ENCODE results near the gene RBM4B.

The RBM4B gene

DNA sequence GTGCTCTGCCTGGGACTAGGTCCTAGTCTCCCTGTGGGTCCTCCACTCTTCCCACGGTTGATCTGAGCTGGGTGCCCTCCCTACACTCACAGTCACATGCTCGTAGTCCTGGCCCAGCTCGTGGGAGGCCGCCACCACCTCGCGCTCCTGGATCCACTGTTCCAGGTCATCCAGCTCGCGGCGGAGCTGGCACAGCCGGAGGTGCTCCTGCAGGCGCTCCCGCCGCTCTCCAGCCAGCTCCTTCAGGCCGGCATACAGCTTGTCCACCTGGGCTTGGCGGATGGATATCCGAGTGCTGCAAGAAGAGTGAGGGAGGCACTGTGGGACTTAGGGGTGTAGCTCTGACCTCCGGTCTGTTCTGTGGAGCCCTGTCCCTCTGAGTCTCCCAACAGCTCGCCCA, 14.8 kb upstream of the RBM4B start:
- H2AFZ ChIP-seq (ENCODE audit: low read depth, low read length), result no peak overlapping the region
- H3K23ac ChIP-seq (ENCODE audit: low read length in 2 of 2), result peak overlapping the region in 1 of 2 experiments; percentile 34
- H2BK15ac ChIP-seq (ENCODE audit: low read depth, poor library complexity, severe bottlenecking), result no peak overlapping the region
- peaks cover 0 to 6% of the 10 kb centered on the region in 2 experiments for H3K27me3 ChIP-seq (ENCODE audit: control insufficient read depth in 1 of 2, insufficient read depth in 1 of 2, low read length in 2 of 2)
- H2BK5ac ChIP-seq (ENCODE audit: low read depth, low read length, poor library complexity, severe bottlenecking), result no peak overlapping the region
- H3K36me3 ChIP-seq (ENCODE audit: control insufficient read depth in 1 of 2, insufficient read depth in 2 of 2, low read depth in 1 of 2, low read length in 2 of 2), result peaks cover 0 to 92% of the 10 kb centered on the region in 2 experiments
- H3K4me1 ChIP-seq (ENCODE audit: control insufficient read depth, insufficient read depth, low read depth, low read length), result no peaks in the 10 kb centered on the region
- 89% methylated on average over 15 of the region's 18 CpGs for WGBS
- no peak overlapping the region for H4K8ac ChIP-seq (ENCODE audit: low read length)
- no peak overlapping the region for H3K18ac ChIP-seq (ENCODE audit: low read depth in 1 of 2, low read length in 2 of 2)
- no peak overlapping the region for H2AK5ac ChIP-seq (ENCODE audit: low read length, severe bottlenecking)
- DNase-seq, result no peak
- no peak overlapping the region for H4K91ac ChIP-seq (ENCODE audit: low read length)
- H3K9ac ChIP-seq (ENCODE audit: low read length), result no peak overlapping the region
- no peak overlapping the region for H2BK120ac ChIP-seq (ENCODE audit: low read depth, low read length)
- H3K9me3 ChIP-seq (ENCODE audit: control insufficient read depth, low read length), result no peaks in the 10 kb centered on the region
- no peak overlapping the region for H3K14ac ChIP-seq (ENCODE audit: low read length in 2 of 2)
- H3K79me1 ChIP-seq (replicated peaks; ENCODE audit: low read length, poor library complexity, severe bottlenecking), result peaks cover 14% of the 10 kb centered on the region
- no peak overlapping the region for H3K4ac ChIP-seq (ENCODE audit: low read depth in 1 of 2, low read length in 2 of 2)
- no peak overlapping the region for H3K4me2 ChIP-seq (ENCODE audit: low read length, poor library complexity, severe bottlenecking)
- H2BK12ac ChIP-seq (ENCODE audit: low read length in 2 of 2), result no peak overlapping the region
- H3K4me3 ChIP-seq (ENCODE audit: insufficient read depth in 1 of 2, low read depth in 1 of 2, low read length in 2 of 2), result no peak overlapping the region
- H3K27ac ChIP-seq (ENCODE audit: low read length, poor library complexity, severe bottlenecking), result no peak overlapping the region

DNA sequence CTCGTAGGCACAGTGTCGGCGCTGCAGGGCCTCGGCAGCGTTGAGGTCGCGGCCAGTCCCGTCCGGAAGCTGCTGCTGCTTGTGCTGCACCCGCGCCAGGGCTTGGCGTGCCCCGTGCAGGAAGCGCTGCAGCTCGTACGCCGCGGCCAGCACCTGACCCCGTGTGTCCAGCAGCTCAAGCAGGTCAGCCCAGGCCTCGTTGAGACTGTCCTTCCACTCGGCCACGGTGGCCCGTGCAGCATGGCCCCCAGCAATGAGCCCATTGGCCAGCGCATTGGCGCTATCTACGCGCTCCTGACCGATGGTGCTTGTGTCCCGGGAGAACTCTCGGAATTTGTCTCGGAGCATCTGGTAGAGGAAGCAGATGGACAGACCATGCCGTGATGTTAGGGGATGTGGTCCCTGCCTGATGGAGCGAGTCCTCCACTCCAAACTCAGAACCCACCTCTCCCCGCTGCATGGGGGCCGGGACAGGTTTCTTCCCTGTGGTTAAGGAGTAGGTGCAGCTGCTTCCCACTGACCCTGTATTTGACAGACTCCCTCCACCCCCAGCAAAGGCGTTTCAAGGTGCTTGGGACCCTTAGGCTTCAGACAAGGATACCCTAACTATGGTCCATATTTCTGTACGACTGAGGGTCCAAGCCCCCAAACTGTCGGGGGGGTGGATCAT, 13.8 kb upstream of the RBM4B start:
- H3K9me3 ChIP-seq (ENCODE audit: control insufficient read depth, low read length), result no peaks in the 10 kb centered on the region
- H3K4me2 ChIP-seq (ENCODE audit: low read length, poor library complexity, severe bottlenecking), result no peak overlapping the region
- H2BK15ac ChIP-seq (ENCODE audit: low read depth, poor library complexity, severe bottlenecking), result no peak overlapping the region
- H3K36me3 ChIP-seq (ENCODE audit: control insufficient read depth in 1 of 2, insufficient read depth in 2 of 2, low read depth in 1 of 2, low read length in 2 of 2), result peaks cover 0 to 92% of the 10 kb centered on the region in 2 experiments
- no peak overlapping the region for H3K23ac ChIP-seq (ENCODE audit: low read length in 2 of 2)
- peaks cover 12% of the 10 kb centered on the region for H3K79me1 ChIP-seq (replicated peaks; ENCODE audit: low read length, poor library complexity, severe bottlenecking)
- no peak overlapping the region for H3K18ac ChIP-seq (ENCODE audit: low read depth in 1 of 2, low read length in 2 of 2)
- H2AK5ac ChIP-seq (ENCODE audit: low read length, severe bottlenecking), result no peak overlapping the region
- H2BK120ac ChIP-seq (ENCODE audit: low read depth, low read length), result no peak overlapping the region
- H3K4me1 ChIP-seq (ENCODE audit: control insufficient read depth, insufficient read depth, low read depth, low read length), result no peaks in the 10 kb centered on the region
- H3K27me3 ChIP-seq (ENCODE audit: control insufficient read depth in 1 of 2, insufficient read depth in 1 of 2, low read length in 2 of 2), result peaks cover 0 to 10% of the 10 kb centered on the region in 2 experiments
- no peak overlapping the region for H3K4ac ChIP-seq (ENCODE audit: low read depth in 1 of 2, low read length in 2 of 2)
- H2BK12ac ChIP-seq (ENCODE audit: low read length in 2 of 2), result no peak overlapping the region
- no peak overlapping the region for H3K9ac ChIP-seq (ENCODE audit: low read length)
- no peak overlapping the region for H4K91ac ChIP-seq (ENCODE audit: low read length)
- H3K14ac ChIP-seq (ENCODE audit: low read length in 2 of 2), result no peak overlapping the region
- DNase-seq, result no peak
- H3K27ac ChIP-seq (ENCODE audit: low read length, poor library complexity, severe bottlenecking), result no peak overlapping the region
- no peak overlapping the region for H4K8ac ChIP-seq (ENCODE audit: low read length)
- no peak overlapping the region for H2AFZ ChIP-seq (ENCODE audit: low read depth, low read length)
- no peak overlapping the region for H3K4me3 ChIP-seq (ENCODE audit: insufficient read depth in 1 of 2, low read depth in 1 of 2, low read length in 2 of 2)
- 94% methylated on average over 37 of the region's 38 CpGs for WGBS
- H2BK5ac ChIP-seq (ENCODE audit: low read depth, low read length, poor library complexity, severe bottlenecking), result no peak overlapping the region

DNA sequence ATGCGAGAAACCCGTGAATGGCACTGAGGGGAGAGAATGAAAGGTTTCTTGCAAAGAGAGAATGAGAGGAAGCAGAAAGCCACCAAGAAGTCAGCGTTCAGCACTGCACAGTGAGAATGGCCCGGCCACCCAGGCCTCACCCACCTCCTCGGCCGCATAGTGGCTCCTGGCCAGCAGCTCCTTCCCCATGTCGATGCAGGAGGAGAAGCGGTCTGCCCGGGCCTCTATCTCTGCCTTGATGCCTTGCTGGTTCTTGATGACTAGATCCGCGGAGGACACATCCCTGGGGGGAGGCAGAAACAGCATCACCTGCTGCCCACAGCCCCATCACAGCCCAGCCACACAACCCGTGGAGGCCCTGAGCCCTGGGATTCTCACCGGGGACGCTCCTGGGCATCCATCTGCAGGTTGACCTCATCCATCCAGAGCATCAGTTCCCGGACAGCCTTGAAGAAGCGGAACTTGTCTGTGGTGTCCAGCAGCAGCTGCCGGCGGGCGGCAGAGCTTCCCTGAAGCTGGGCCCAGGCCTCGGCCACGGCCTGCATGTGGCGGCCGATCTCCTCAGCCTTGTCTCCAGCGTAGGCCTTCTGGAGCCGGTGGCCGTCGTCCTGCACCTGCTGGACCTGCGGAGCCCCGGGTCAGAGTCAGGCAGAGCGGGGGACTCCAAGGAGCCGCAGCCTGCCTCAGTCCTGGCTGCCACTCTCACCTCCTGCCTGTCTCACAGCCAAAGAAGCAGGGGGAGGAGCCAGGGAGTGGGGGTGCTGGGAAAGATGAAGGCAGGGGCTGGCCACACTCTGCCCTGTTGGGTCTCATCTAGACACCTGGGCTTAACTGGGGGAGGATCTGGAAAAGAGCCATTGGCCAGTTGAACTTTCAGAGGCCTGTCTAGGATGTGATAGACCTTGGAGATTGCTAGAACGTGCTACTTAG, 12.2 kb upstream of the RBM4B start:
- Histone ChIP-seq H2BK5ac (ENCODE audit: low read depth, low read length, poor library complexity, severe bottlenecking) (no peak overlapping the region), H3K27me3 (ENCODE audit: control insufficient read depth in 1 of 2, insufficient read depth in 1 of 2, low read length in 2 of 2) (peaks cover 0 to 10% of the 10 kb centered on the region in 2 experiments), H2AFZ (ENCODE audit: low read depth, low read length) (no peak overlapping the region), H4K91ac (ENCODE audit: low read length) (no peak overlapping the region), H2AK5ac (ENCODE audit: low read length, severe bottlenecking) (no peak overlapping the region), H2BK12ac (ENCODE audit: low read length in 2 of 2) (no peak overlapping the region), H3K4me2 (ENCODE audit: low read length, poor library complexity, severe bottlenecking) (no peak overlapping the region), H4K8ac (ENCODE audit: low read length) (no peak overlapping the region), H3K4ac (ENCODE audit: low read depth in 1 of 2, low read length in 2 of 2) (no peak overlapping the region), H2BK15ac (ENCODE audit: low read depth, poor library complexity, severe bottlenecking) (no peak overlapping the region), H3K79me1 (replicated peaks; ENCODE audit: low read length, poor library complexity, severe bottlenecking) (peaks cover 12% of the 10 kb centered on the region), H3K18ac (ENCODE audit: low read depth in 1 of 2, low read length in 2 of 2) (no peak overlapping the region), H3K36me3 (ENCODE audit: control insufficient read depth in 1 of 2, insufficient read depth in 2 of 2, low read depth in 1 of 2, low read length in 2 of 2) (peaks cover 0 to 94% of the 10 kb centered on the region in 2 experiments), H3K9ac (ENCODE audit: low read length) (no peak overlapping the region), H3K4me1 (ENCODE audit: control insufficient read depth, insufficient read depth, low read depth, low read length) (no peaks in the 10 kb centered on the region), H2BK120ac (ENCODE audit: low read depth, low read length) (no peak overlapping the region), H3K14ac (ENCODE audit: low read length in 2 of 2) (no peak overlapping the region), H3K23ac (ENCODE audit: low read length in 2 of 2) (no peak overlapping the region), H3K9me3 (ENCODE audit: control insufficient read depth, low read length) (no peaks in the 10 kb centered on the region), H3K4me3 (ENCODE audit: insufficient read depth in 1 of 2, low read depth in 1 of 2, low read length in 2 of 2) (no peak overlapping the region), H3K27ac (ENCODE audit: low read length, poor library complexity, severe bottlenecking) (no peak overlapping the region)
- DNase-seq, result no peak
- 95% methylated on average over 28 of the region's 32 CpGs for WGBS

Data from mesenchymal stem cell (in vitro differentiated cells and primary cell).